ENCODE measurements around the gene RNF5.

RNF5 gene

GRCh38 chr6:32152769-32153563 is 25.2 kb upstream of the RNF5 start:
- no peak for DNase-seq

- peak; percentile 67 for DNase-seq
These were observed 24.4 kb upstream of the RNF5 start, which contains the start of gene PPT2 for GRCh38 chr6:32153564-32154513. Gene PPT2, plus strand, starts transcription at chr6:32154141. Its CDS starts 454 bp downstream, at chr6:32154595.

GRCh38 chr6:32154514-32155161 is 23.6 kb upstream of the RNF5 start:
- peak; percentile 62 for DNase-seq

- DNase-seq, result no peak
These were observed 21.3 kb upstream of the RNF5 start for GRCh38 chr6:32156891-32157290.

GRCh38 chr6:32158052-32158451 is 20.2 kb upstream of the RNF5 start:
- no peak for DNase-seq

- DNase-seq, result no peak
These were observed 14.5 kb upstream of the RNF5 start for GRCh38 chr6:32163559-32164258.

- no peak for DNase-seq
These were observed 13.9 kb upstream of the RNF5 start, which contains the start of gene EGFL8 for GRCh38 chr6:32164295-32164694. Gene EGFL8, plus strand, starts transcription at chr6:32164595. Its CDS starts 1,571 bp downstream, at chr6:32166166.

GRCh38 chr6:32166411-32167061 is 11.7 kb upstream of the RNF5 start:
- no peak for DNase-seq

- DNase-seq, result no peak
These were observed 10.9 kb upstream of the RNF5 start for GRCh38 chr6:32167154-32167760.

- no peak for DNase-seq
These were observed 10.4 kb upstream of the RNF5 start for GRCh38 chr6:32167761-32168262.

GRCh38 chr6:32168350-32168749 is 9.9 kb upstream of the RNF5 start:
- no peak for DNase-seq

- DNase-seq, result no peak
These were observed 9.2 kb upstream of the RNF5 start for GRCh38 chr6:32168807-32169591.

GRCh38 chr6:32170294-32170693 is 7.9 kb upstream of the RNF5 start:
- no peak for DNase-seq

GRCh38 chr6:32171234-32171633 is 7.0 kb upstream of the RNF5 start:
- DNase-seq, result no peak

- no peak for DNase-seq
These were observed 5.0 kb upstream of the RNF5 start for GRCh38 chr6:32173051-32173727.

- no peak for DNase-seq
These were observed 3.8 kb upstream of the RNF5 start for GRCh38 chr6:32174416-32174815.

GRCh38 chr6:32175322-32175710 is 2.9 kb upstream of the RNF5 start:
- no peak for DNase-seq

- DNase-seq, result peak; percentile 98
These were observed 2.3 kb upstream of the RNF5 start, which contains the start of gene AGPAT1 for GRCh38 chr6:32175711-32176475. Gene AGPAT1, minus strand, starts transcription at chr6:32176084. Its CDS starts 4,588 bp downstream, at chr6:32171496.

All from activated CD4-positive, alpha-beta T cell treated with anti-CD3 and anti-CD28 coated beads, Interleukin-2, amount 50 U/mL, for 16 hours (primary cell).